DOHH2 (cell line): ENCODE measurements around the gene TPRA1.

Source experiments
- H3F3A ChIP-seq: fragments of 200-600 bp; sonication (generic), shearing (Covaris generic); 2 replicates; pipeline ENCODE4 v1.6.0; 2016; ENCODE audit warnings: antibody characterized with exemption, mild to moderate bottlenecking; ENCODE audit not compliant: control insufficient read depth, insufficient read depth
- H3K27ac ChIP-seq: fragments of 200-600 bp; sonication (generic); 2 replicates; pipeline ENCODE4 v1.5.1; 2014; ENCODE audit warnings: low read depth, mild to moderate bottlenecking, low read length, moderate library complexity
- H3K27me3 ChIP-seq: fragments of 200-600 bp; sonication (generic); 2 replicates; pipeline ENCODE4 v1.6.1; 2014; ENCODE audit warnings: mild to moderate bottlenecking, low read length, mixed read lengths; ENCODE audit not compliant: control insufficient read depth
- H3K36me3 ChIP-seq: fragments of 200-600 bp; sonication (generic); 2 replicates; pipeline ENCODE4 v1.6.1; 2014; ENCODE audit warnings: mild to moderate bottlenecking, low read length, moderate library complexity, mixed read lengths; ENCODE audit not compliant: control insufficient read depth
- H3K4me1 ChIP-seq: fragments of 200-600 bp; sonication (generic); 2 replicates; pipeline ENCODE4 v1.6.1; 2014; ENCODE audit warnings: mild to moderate bottlenecking, low read length, mixed read lengths; ENCODE audit not compliant: control insufficient read depth
- H3K4me2 ChIP-seq: fragments of 200-600 bp; sonication (generic); 2 replicates; pipeline ENCODE4 v1.6.0; 2014; ENCODE audit warnings: mild to moderate bottlenecking, low read length, moderate library complexity
- H3K4me3 ChIP-seq: fragments of 200-600 bp; sonication (generic); 2 replicates; pipeline ENCODE4 v1.5.1; 2014; ENCODE audit warnings: mild to moderate bottlenecking, low read length, mixed read lengths
- H3K79me2 ChIP-seq: fragments of 200-600 bp; sonication (generic); 2 replicates; pipeline ENCODE4 v1.6.1; 2014; ENCODE audit warnings: mild to moderate bottlenecking, low read length, mixed read lengths; ENCODE audit not compliant: control insufficient read depth
- H3K9me2 ChIP-seq: fragments of 200-600 bp; sonication (generic); replicated peaks from 2 replicates; pipeline ENCODE4 v1.6.1; 2014; ENCODE audit warnings: mild to moderate bottlenecking, low read length, mixed read lengths; ENCODE audit not compliant: control insufficient read depth
- H3K9me3 ChIP-seq: fragments of 200-600 bp; sonication (generic); 2 replicates; pipeline ENCODE4 v1.6.1; 2014; ENCODE audit warnings: antibody characterized with exemption, low read length, mixed read lengths; ENCODE audit not compliant: control insufficient read depth, insufficient read depth
- H4K20me1 ChIP-seq: fragments of 200-600 bp; sonication (generic); 2 replicates; pipeline ENCODE4 v1.6.0; 2014; ENCODE audit warnings: low read depth, mild to moderate bottlenecking, antibody characterized with exemption, low read length, moderate library complexity; ENCODE audit not compliant: control insufficient read depth, insufficient read depth
- EZH2phosphoT487 ChIP-seq: fragments of 200-600 bp; sonication (generic); IDR thresholded peaks from 2 replicates; pipeline ENCODE4 v1.6.1; 2017; ENCODE audit warnings: borderline replicate concordance, mild to moderate bottlenecking, antibody characterized with exemption, low read length, moderate library complexity, mixed read lengths
- TF ChIP-seq, protein P1 (sequence below): fragments of 200-600 bp; sonication (generic); IDR thresholded peaks from one replicate; pipeline ENCODE4 v1.5.1; 2014; ENCODE audit warnings: antibody characterized with exemption, mild to moderate bottlenecking, low read depth, low read length; ENCODE audit not compliant: poor library complexity, severe bottlenecking

Gene TPRA1

DNA sequence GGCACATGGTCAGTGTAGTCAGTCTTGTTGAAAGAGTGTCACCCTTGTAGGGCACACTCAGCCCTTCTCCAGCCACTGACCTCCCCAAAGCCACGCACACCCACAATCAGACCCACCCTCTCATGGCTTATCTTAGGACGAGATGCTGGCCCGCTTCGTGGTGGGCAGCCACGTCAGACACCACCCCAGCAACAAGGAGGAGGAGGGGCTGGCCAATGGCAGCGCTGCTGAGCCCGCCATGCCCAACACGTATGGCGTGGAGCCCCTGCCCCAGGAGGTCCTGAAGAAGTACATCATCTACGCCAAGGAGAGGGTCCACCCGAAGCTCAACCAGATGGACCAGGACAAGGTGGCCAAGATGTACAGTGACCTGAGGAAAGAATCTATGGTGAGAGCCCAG is 28.4 kb upstream of the TPRA1 start:
- H3K4me1 ChIP-seq, result no peaks in the 10 kb centered on the region
- H3K4me3 ChIP-seq, result no peak overlapping the region
- H3K9me2 ChIP-seq, result no peaks in the 10 kb centered on the region
- peaks cover under 1% of the 10 kb centered on the region; the same call in 1 of the 2 replicates for H3F3A ChIP-seq
- peaks cover 3% of the 10 kb centered on the region; the same call in 1 of the 2 replicates for H4K20me1 ChIP-seq
- no peaks in the 10 kb centered on the region for H3K27me3 ChIP-seq
- peaks cover 10% of the 10 kb centered on the region for H3K79me2 ChIP-seq
- TF ChIP-seq EZH2phosphoT487, result no peak
- TF ChIP-seq, protein P1, sequence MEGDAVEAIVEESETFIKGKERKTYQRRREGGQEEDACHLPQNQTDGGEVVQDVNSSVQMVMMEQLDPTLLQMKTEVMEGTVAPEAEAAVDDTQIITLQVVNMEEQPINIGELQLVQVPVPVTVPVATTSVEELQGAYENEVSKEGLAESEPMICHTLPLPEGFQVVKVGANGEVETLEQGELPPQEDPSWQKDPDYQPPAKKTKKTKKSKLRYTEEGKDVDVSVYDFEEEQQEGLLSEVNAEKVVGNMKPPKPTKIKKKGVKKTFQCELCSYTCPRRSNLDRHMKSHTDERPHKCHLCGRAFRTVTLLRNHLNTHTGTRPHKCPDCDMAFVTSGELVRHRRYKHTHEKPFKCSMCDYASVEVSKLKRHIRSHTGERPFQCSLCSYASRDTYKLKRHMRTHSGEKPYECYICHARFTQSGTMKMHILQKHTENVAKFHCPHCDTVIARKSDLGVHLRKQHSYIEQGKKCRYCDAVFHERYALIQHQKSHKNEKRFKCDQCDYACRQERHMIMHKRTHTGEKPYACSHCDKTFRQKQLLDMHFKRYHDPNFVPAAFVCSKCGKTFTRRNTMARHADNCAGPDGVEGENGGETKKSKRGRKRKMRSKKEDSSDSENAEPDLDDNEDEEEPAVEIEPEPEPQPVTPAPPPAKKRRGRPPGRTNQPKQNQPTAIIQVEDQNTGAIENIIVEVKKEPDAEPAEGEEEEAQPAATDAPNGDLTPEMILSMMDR, result no peak
- no peaks in the 10 kb centered on the region for H3K9me3 ChIP-seq
- no peak overlapping the region for H3K4me2 ChIP-seq
- H3K36me3 ChIP-seq, result peaks cover 92% of the 10 kb centered on the region
- no peak overlapping the region for H3K27ac ChIP-seq

DNA sequence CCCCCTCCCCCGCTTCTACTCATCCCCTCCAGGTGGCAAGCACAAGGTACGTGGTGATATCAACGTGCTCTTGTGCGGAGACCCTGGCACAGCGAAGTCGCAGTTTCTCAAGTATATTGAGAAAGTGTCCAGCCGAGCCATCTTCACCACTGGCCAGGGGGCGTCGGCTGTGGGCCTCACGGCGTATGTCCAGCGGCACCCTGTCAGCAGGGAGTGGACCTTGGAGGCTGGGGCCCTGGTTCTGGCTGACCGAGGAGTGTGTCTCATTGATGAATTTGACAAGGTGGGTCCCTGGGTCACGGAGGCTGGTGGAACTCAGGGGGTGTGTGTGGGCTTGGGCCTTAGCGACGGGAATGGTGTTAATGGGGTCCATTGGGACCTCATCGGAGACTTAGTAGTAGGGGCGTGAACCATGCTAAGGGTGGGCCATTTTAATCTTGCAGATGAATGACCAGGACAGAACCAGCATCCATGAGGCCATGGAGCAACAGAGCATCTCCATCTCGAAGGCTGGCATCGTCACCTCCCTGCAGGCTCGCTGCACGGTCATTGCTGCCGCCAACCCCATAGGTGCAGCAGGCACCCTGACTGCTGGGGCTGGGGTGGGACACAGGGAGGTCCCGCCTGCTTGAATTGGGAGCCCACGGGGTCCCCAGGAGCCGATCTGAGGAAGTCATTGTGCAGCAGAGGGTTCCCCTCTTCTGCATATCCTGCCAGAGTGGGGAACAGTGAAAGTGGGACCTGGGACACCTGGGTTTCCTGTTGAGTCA is 26.5 kb upstream of the TPRA1 start:
- Histone ChIP-seq H3K27me3 (no peaks in the 10 kb centered on the region), H3K9me3 (no peaks in the 10 kb centered on the region), H3K4me2 (no peak overlapping the region), H3K9me2 (no peaks in the 10 kb centered on the region), H4K20me1 (peaks cover 3% of the 10 kb centered on the region), H3K4me1 (no peaks in the 10 kb centered on the region), H3K79me2 (peaks cover 28% of the 10 kb centered on the region), H3K27ac (no peak overlapping the region), H3K4me3 (no peak overlapping the region), H3K36me3 (peaks cover 99% of the 10 kb centered on the region), H3F3A (no peaks in the 10 kb centered on the region; the same call in 1 of the 2 replicates)
- TF ChIP-seq, protein P1, result no peak
- TF ChIP-seq EZH2phosphoT487, result no peak

DNA sequence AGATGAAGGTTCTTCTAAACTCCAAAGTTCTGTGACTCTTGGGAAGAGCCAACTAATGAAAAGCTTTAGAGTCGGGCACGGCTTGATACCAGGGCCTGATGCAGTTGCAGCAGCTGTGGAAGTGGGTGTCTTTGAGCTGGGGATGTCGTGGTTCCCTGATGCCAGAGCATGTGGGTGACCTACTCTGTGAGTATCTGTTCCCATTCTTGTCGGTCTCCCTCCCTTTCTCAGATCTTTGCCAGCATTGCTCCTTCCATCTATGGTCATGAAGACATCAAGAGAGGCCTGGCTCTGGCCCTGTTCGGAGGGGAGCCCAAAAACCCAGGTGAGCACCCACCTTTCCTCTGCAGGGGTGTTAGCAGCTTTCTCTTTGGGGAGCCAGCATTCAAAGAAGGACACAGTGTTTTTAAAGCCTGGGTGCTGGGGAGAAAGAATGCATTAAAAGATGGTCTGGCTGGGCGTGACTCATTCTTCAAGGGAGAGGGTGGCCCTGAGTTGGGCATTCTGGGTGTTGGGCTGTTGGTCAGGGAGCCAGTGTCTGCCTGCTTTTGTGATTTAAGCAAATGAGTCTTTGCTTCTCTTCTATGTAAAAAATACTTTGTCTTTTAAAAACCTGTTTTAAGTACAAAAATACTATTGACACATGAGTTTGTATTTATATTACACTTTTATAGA is 25.2 kb upstream of the TPRA1 start:
- Histone ChIP-seq H3K27me3 (no peaks in the 10 kb centered on the region), H3K4me2 (no peak overlapping the region), H4K20me1 (peaks cover 3% of the 10 kb centered on the region), H3K36me3 (peaks cover 96% of the 10 kb centered on the region), H3K9me3 (no peaks in the 10 kb centered on the region), H3F3A (no peaks in the 10 kb centered on the region), H3K27ac (no peak overlapping the region), H3K9me2 (no peaks in the 10 kb centered on the region), H3K4me1 (no peaks in the 10 kb centered on the region), H3K4me3 (no peak overlapping the region), H3K79me2 (peaks cover 36% of the 10 kb centered on the region)
- no peak for TF ChIP-seq EZH2phosphoT487
- TF ChIP-seq, protein P1, result no peak
